Loucy (cell line): ENCODE results near the gene VWDE.

ENCODE experiments used
- H2AFZ ChIP-seq: fragments of 200-600 bp; sonication (generic); 2 replicates; pipeline ENCODE4 v1.6.0; 2016; ENCODE audit warnings: antibody characterized with exemption, mild to moderate bottlenecking, low read length, moderate library complexity
- H3F3A ChIP-seq: fragments of 200-600 bp; 2 replicates; pipeline ENCODE4 v1.6.0; 2016; ENCODE audit warnings: antibody characterized with exemption, low read depth, mild to moderate bottlenecking
- H3K27me3 ChIP-seq: fragments of 200-600 bp; sonication (generic); 2 replicates; pipeline ENCODE4 v1.6.1; 2014; ENCODE audit warnings: low read length, mild to moderate bottlenecking; ENCODE audit not compliant: insufficient read depth, poor library complexity, severe bottlenecking
- H3K36me3 ChIP-seq: fragments of 200-600 bp; sonication (generic); 2 replicates; pipeline ENCODE4 v1.6.1; 2016; ENCODE audit warnings: low read length; ENCODE audit not compliant: insufficient read depth
- H3K4me1 ChIP-seq: fragments of 200-600 bp; sonication (generic); 2 replicates; pipeline ENCODE4 v1.5.1; 2014; ENCODE audit warnings: low read length, mild to moderate bottlenecking; ENCODE audit not compliant: insufficient read depth, poor library complexity, severe bottlenecking
- H3K4me2 ChIP-seq: fragments of 200-600 bp; sonication (generic); 2 replicates; pipeline ENCODE4 v1.6.0; 2014; ENCODE audit warnings: antibody characterized with exemption, low read length, low read depth, mild to moderate bottlenecking; ENCODE audit not compliant: poor library complexity, severe bottlenecking
- H3K4me3 ChIP-seq: fragments of 200-600 bp; sonication (generic); 2 replicates; pipeline ENCODE4 v1.5.1; 2014; ENCODE audit warnings: low read length, mild to moderate bottlenecking, mixed read lengths; ENCODE audit not compliant: poor library complexity, severe bottlenecking
- H3K79me2 ChIP-seq: fragments of 200-600 bp; sonication (generic); 2 replicates; pipeline ENCODE4 v1.6.1; 2014; ENCODE audit warnings: low read length; ENCODE audit not compliant: insufficient read depth
- H3K9ac ChIP-seq: fragments of 200-600 bp; sonication (generic); 2 replicates; pipeline ENCODE4 v1.6.0; 2014; ENCODE audit warnings: mild to moderate bottlenecking, low read depth, low read length, moderate library complexity; ENCODE audit not compliant: poor library complexity, severe bottlenecking
- H3K9me2 ChIP-seq: fragments of 200-600 bp; sonication (generic); replicated peaks from 2 replicates; pipeline ENCODE4 v1.6.1; 2016; ENCODE audit warnings: low read depth, low read length, mixed read lengths
- H3K9me3 ChIP-seq: fragments of 200-600 bp; sonication (generic); 2 replicates; pipeline ENCODE4 v1.6.1; 2014; ENCODE audit warnings: mild to moderate bottlenecking, antibody characterized with exemption, low read length, low read depth; ENCODE audit not compliant: insufficient read depth
- H4K20me1 ChIP-seq: fragments of 200-600 bp; sonication (generic); 2 replicates; pipeline ENCODE4 v1.6.0; 2014; ENCODE audit warnings: antibody characterized with exemption, low read length, mild to moderate bottlenecking; ENCODE audit not compliant: insufficient read depth, poor library complexity, severe bottlenecking
- EZH2phosphoT487 ChIP-seq: fragments of 200-600 bp; IDR thresholded peaks from 2 replicates; pipeline ENCODE4 v1.6.1; 2018; ENCODE audit warnings: antibody characterized with exemption, mild to moderate bottlenecking, moderate library complexity, borderline replicate concordance
- TF ChIP-seq, protein P1 (sequence below): fragments of 200-600 bp; sonication (generic); conservative IDR thresholded peaks from 2 replicates; pipeline ENCODE4 v1.5.1; 2014; ENCODE audit warnings: mild to moderate bottlenecking, antibody characterized with exemption, low read length

VWDE gene

DNA sequence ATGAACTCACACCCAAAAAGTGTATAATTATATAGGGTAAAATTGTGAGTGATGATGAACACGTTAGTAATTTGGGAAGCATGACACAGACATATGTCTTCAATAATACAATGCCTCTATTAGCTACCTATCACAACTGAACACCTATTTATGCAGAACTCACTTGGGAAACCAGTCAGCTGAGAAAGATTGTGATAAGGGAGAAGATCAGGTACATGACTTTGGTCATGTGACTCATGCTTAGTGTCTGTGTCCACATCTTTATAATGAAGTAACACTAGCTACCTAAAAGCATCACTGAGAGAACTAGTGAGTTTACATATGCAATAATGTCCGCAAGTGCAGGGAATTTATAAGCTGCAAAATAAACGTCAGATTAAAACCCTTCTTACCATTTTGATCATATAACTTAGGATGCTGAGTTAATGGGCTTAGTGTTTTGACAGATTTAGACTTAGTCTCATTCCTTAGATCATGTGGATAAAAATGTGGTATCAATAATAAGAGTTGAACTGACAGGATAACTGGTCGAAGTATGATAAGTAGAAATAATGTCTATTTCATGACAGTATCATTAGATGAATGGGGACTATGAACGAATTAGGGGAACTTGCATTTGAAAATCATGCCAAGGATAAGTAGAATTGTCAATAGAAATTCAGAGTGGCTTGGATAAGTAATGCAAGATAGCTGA, 11.6 kb downstream of the VWDE start:
- Histone ChIP-seq H3K9me3 (no peaks in the 10 kb centered on the region), H3K4me3 (no peak overlapping the region), H3K79me2 (no peaks in the 10 kb centered on the region), H4K20me1 (no peaks in the 10 kb centered on the region), H3K4me2 (no peak overlapping the region), H3K27me3 (no peaks in the 10 kb centered on the region), H3K9ac (no peak overlapping the region), H3K36me3 (no peaks in the 10 kb centered on the region), H3K4me1 (no peaks in the 10 kb centered on the region), H3F3A (no peaks in the 10 kb centered on the region), H3K9me2 (no peaks in the 10 kb centered on the region), H2AFZ (no peak overlapping the region)
- TF ChIP-seq EZH2phosphoT487: no peak

- Histone ChIP-seq H2AFZ (no peak overlapping the region; the same call in 1 of the 2 replicates), H3F3A (no peaks in the 10 kb centered on the region), H3K27me3 (no peaks in the 10 kb centered on the region), H3K4me1 (no peaks in the 10 kb centered on the region), H4K20me1 (no peaks in the 10 kb centered on the region), H3K9ac (no peak overlapping the region), H3K4me2 (no peak overlapping the region), H3K4me3 (no peak overlapping the region), H3K9me3 (no peaks in the 10 kb centered on the region), H3K79me2 (no peaks in the 10 kb centered on the region), H3K36me3 (no peaks in the 10 kb centered on the region), H3K9me2 (no peaks in the 10 kb centered on the region)
- TF ChIP-seq, protein P1, sequence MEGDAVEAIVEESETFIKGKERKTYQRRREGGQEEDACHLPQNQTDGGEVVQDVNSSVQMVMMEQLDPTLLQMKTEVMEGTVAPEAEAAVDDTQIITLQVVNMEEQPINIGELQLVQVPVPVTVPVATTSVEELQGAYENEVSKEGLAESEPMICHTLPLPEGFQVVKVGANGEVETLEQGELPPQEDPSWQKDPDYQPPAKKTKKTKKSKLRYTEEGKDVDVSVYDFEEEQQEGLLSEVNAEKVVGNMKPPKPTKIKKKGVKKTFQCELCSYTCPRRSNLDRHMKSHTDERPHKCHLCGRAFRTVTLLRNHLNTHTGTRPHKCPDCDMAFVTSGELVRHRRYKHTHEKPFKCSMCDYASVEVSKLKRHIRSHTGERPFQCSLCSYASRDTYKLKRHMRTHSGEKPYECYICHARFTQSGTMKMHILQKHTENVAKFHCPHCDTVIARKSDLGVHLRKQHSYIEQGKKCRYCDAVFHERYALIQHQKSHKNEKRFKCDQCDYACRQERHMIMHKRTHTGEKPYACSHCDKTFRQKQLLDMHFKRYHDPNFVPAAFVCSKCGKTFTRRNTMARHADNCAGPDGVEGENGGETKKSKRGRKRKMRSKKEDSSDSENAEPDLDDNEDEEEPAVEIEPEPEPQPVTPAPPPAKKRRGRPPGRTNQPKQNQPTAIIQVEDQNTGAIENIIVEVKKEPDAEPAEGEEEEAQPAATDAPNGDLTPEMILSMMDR: peak; percentile 86
- no peak for TF ChIP-seq EZH2phosphoT487
Observed at GRCh38 chr7:12389089-12389700, 14.5 kb downstream of the VWDE start.

DNA sequence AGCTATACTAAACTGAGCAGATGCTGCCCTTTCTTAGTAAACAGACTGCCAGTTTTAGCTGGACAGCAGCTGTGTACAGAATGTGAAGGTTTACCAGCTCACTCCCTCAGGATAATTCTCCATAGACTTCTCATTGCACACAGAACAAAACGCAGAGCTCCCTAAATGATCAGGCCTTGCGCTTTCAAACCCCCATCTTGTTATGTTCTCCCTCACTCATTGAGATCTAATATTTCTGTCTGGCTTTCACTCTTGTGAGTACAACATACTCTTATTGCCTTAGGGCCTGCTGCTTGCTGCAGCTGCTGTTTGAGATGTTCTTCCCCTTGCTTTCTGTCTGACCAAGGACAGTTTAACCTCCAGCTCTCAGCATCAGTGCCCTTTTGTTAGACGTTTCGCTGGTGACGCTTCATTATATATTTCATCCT, 17.3 kb downstream of the VWDE start:
- Histone ChIP-seq H3K4me1 (no peaks in the 10 kb centered on the region), H4K20me1 (no peaks in the 10 kb centered on the region), H3K9me3 (no peaks in the 10 kb centered on the region), H3K36me3 (no peaks in the 10 kb centered on the region), H3K79me2 (no peaks in the 10 kb centered on the region), H3K27me3 (no peaks in the 10 kb centered on the region), H3K4me3 (no peak overlapping the region), H3F3A (no peaks in the 10 kb centered on the region), H2AFZ (no peak overlapping the region), H3K9me2 (no peaks in the 10 kb centered on the region), H3K9ac (no peak overlapping the region), H3K4me2 (no peak overlapping the region)
- no peak for TF ChIP-seq EZH2phosphoT487
- TF ChIP-seq, protein P1: no peak

DNA sequence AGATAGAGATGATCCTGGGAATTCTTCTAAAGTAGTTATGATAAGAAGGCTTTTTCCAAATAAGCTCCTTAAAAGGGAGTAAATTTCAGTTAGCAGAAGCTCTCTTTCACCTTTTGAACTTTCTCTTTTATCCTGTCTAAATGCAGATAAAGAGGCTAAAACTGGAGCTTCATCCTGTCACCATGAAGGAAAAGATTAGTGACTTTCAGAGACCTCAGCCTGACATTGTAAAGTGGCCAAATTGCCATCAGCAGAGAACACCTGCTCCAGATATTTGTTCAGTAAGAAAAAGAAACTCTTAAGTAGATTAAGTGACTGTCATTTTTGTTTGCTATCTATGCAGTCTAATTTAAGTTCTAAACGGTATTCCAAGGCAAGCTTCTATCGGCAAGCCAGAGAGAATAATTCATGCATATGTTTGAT, 18.3 kb downstream of the VWDE start:
- no peaks in the 10 kb centered on the region for H3K27me3 ChIP-seq
- H3K4me1 ChIP-seq: no peaks in the 10 kb centered on the region
- no peak overlapping the region for H3K4me3 ChIP-seq
- H3K4me2 ChIP-seq: no peak overlapping the region
- no peak overlapping the region for H2AFZ ChIP-seq
- H3K79me2 ChIP-seq: no peaks in the 10 kb centered on the region
- H4K20me1 ChIP-seq: no peaks in the 10 kb centered on the region
- H3K9ac ChIP-seq: no peak overlapping the region
- no peaks in the 10 kb centered on the region for H3K9me3 ChIP-seq
- no peaks in the 10 kb centered on the region for H3K36me3 ChIP-seq
- TF ChIP-seq, protein P1: no peak
- no peaks in the 10 kb centered on the region for H3F3A ChIP-seq
- H3K9me2 ChIP-seq: no peaks in the 10 kb centered on the region
